Right renal pelvis (tissue), 4 donors: ENCODE measurements around the gene RBMX. TPM values are rescaled to one million over a fixed set of nuclear protein-coding genes. Genes with fewer than 3 reads are reported as not detected.

Source experiments
- DNase-seq, 4 donors: peaks; one replicate each; pipeline ENCODE4 v3.0.0-alpha.2; 2013; ENCODE audit warnings: low read depth in 4 of 4, low spot score in 3 of 4, missing footprints in 1 of 4
- polyA plus RNA-seq, 4 donors: library from polyadenylated mRNA; unstranded; fragments of 120-200 nt; gene quantifications; one replicate each; pipeline ENCODE4 v1.2.1, GENCODE V29; 2013; ENCODE audit not compliant: insufficient read length in 4 of 4

RBMX gene
- polyA plus RNA-seq, 4 donors: 368 to 441 (median 417) TPM

DNA sequence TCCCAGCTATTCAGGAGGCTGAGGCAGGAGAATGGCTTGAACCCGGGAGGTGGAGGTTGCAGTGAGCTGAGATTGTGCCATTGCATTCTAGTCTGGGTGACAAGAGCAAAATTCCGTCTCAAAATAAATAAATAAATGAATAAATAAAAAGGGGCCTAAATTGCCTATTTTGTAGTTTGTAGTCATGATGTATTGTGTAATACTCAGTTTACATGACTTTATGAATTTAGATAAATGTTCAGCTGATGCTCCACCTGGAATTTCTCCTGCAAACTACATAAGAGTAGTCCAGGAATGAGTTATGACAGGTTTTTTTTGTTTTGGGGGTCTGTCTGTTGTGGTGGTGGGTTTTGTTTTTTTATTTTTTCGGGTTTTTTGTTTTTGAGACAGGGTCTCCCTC is 31.1 kb downstream of the RBMX start:
- no peak for DNase-seq

DNA sequence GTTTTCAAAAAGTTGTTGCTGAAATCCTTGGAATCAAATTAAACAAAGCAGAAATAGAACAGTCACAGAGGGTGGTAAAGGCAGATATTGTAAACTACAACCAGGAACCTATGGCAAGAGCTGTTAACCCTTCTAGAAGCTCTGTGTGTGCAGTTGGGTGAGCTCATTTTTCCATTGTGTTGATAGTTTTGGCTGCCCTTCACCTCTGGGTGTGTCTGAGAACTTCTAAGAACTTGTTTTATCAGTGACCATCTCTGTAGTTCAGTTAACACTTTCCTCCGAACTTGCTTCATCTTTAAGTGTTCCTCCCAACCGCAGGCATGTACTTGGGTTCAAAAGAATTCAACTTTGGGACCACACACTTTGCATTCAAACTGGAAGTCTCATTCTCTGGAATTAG is 32.7 kb downstream of the RBMX start:
- no peak for DNase-seq

DNA sequence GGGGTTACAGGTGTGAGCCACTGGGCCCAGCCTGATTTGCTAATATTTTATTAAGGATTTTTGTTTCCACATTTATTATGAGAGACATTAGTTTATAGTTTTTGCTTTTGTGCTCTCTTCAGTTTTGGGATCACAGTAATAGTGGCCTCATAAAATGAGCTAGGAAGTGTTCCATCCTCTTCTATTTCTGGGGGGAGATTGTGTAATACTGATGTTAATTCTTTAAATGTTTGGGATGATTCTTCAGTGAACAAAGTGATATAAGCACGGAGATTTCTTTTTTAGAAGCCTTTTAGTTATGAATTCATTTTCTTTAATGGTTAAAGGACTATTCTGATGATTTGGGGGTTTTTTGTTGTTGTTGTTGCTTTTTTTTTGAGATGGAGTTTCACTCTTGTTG is 41.3 kb downstream of the RBMX start:
- DNase-seq: no peak

DNA sequence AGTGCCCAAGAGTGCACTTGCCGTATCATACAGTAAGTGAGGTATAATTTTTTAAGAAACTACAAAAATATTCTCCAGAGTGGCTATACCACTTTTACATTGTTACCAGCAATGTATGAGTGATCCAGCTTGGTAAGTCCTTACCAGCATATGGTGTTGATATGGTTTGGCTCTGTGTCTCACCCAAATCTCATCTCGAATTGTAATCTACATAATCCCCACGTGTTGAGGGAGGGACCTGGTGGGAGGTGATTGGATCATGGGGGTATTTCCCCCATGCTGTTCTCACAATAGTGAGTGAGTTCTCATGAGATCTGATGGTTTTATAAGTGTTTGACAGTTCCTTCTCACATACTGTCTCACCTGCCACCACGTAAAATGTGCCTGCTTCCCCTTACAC is 44.8 kb downstream of the RBMX start:
- no peak for DNase-seq

DNA sequence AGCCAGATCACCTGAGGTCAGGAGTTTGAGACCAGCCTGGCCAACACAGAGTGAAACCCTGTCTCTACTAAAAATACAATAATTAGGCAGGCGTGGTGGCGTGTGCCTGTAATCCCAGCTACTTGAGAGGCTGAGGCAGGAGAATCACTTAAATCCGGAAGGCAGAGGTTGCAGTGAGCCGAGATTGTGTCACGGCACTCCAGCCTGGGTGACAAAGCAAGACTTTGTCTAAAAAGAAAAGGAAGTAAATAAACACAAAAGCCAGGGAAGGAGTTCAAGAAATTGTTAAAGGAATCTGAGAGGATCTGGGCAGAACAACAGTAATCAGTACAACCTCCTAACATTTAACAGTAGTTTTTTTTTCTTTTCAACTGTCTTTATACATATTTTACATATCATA is 51.1 kb downstream of the RBMX start:
- DNase-seq: no peak

DNA sequence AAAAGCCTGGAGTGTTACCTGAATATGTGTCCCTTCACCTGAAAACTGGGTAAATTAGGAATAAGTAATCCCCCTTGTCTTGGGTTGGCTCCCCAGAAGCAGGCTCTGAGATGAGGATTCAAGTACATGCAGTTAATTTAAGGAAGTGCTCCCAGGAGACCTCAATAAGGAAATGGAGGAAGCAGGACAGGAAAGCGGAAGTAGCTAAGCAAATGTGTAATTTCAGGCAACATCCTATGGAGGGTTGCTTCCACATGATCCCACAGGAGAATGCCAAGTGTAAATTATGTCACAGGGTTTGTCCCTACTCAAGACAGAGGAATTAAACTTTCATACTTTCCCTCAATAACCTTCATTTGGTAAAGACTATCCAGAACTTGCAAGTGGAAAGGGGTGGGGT is 51.7 kb downstream of the RBMX start:
- DNase-seq: no peak

DNA sequence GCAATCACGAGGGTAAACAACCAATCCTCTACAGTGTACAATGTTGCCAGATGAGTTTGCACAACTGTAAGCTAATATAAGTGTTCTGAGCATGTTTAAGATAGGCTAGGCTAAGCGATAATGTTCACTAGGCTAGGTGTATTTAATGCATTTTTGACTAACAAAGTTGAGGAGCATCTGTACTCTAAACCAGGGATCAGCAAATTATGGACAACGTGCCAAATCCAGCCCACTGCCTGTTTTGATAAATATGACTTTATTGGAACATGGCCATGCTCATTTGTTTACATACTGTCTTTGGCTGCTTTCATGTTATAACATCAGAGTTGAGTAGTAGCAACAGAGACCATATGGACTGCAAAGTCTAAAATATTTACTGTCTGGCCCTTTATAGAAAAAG is 53.5 kb downstream of the RBMX start:
- no peak for DNase-seq

DNA sequence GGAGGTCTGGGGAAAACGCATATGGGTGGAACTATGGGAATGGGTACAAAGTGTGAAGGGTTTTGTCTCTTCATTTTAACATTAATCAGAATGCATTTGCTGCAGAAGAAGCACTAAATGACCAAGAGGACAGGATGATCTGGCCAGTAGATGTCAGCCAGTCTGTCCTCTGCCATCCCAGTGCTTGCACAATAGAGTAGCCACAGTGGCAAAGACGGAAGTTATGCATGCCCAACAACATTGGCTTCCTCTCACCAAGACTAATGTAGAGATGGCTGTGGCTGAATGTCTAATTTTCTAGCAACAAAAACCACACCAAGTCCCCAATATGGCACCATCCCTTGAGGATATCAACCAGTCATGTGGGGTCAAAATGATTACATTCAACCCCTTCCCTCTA is 54.8 kb downstream of the RBMX start:
- no peak for DNase-seq

Other genes with a start within 250 kb of the RBMX start
- gene CD40LG, start 232.6 kb downstream of the RBMX start, polyA plus RNA-seq: under 1 TPM; 0.08 to 0.20 (median 0.09) TPM
- 10 to 100 TPM; 11.2 to 14.8 (median 13.3) TPM for gene ARHGEF6, start 99.8 kb downstream of the RBMX start, polyA plus RNA-seq
- not detected for gene GPR101, start 153.3 kb upstream of the RBMX start, polyA plus RNA-seq